Activated CD8-positive, alpha-beta memory T cell treated with anti-CD3 and anti-CD28 coated beads, Interleukin-2, amount 50 U/mL, for 48 hours (primary cell): Measurements from ENCODE around the gene ALAS1.
"Not testable (repeated sequence)": the region's sequence is repeated elsewhere in the genome, so short reads cannot be mapped to it uniquely, and the experiment has no call there.

Experiments used
- DNase-seq: peaks from one replicate; pipeline ENCODE4 v3.0.0-alpha.2; 2020

ALAS1 gene

DNA sequence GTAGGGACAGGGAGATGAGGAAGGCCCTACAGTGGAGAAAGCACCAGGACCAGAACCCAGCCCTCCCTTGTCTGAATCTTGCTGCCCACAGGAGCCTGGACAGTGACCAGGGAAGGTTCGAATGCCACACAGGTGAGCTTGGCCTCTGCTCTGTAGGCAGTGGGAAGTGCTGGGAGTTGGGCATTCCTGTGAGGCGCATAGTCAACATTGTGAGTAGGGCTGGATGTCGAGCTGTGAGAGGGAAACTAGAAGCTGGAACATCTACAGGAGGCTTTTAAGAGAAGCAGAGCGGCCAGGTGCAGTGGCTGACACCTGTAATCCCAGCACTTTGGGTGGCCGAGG, 20.3 kb upstream of the ALAS1 start:
- no peak for DNase-seq

DNA sequence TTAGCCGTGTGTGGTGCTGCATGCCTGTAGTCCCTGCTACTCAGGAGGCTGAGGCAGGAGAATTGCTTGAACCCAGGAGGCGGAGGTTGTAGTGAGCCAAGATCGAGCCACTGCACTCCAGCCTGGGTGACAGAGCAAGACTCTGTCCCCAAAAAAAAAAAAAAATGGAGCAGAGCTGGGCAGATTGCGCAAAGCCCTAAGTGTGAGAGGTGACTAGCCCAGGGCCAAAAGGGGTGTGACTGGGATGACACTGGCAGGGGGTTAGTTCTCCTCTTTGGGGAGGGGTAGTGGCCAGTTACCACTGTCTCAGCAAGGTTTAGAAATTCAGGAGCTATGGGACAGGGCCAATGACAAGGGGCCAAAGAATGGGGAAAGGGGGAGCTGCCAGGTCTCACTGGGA, 19.8 kb upstream of the ALAS1 start:
- DNase-seq, result not testable (repeated sequence)

GRCh38 chr3:52178537-52178936, 19.4 kb upstream of the ALAS1 start:
- DNase-seq, result no peak

DNA sequence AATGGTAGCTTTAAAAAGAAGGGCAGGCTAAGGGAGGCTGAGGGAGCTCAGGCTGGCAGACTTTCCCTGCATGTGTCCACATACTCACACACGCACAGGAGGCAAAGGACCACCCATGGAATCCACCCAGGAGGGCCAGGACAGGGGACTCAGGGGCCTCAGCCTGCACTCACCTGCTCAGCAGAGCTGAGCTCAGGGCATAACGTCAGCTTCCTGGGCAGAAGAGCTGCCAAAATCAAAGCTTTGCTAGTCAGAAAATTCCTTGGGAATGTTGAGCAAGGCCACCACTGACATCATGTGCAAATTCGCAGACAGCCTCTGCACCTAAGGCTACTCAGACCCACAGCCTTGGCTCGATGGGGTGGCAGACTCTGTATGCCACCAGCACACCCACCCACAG, 16.4 kb upstream of the ALAS1 start:
- no peak for DNase-seq

GRCh38 chr3:52182196-52182595, 15.8 kb upstream of the ALAS1 start:
- DNase-seq, result no peak

GRCh38 chr3:52182691-52183090, 15.3 kb upstream of the ALAS1 start:
- no peak for DNase-seq

DNA sequence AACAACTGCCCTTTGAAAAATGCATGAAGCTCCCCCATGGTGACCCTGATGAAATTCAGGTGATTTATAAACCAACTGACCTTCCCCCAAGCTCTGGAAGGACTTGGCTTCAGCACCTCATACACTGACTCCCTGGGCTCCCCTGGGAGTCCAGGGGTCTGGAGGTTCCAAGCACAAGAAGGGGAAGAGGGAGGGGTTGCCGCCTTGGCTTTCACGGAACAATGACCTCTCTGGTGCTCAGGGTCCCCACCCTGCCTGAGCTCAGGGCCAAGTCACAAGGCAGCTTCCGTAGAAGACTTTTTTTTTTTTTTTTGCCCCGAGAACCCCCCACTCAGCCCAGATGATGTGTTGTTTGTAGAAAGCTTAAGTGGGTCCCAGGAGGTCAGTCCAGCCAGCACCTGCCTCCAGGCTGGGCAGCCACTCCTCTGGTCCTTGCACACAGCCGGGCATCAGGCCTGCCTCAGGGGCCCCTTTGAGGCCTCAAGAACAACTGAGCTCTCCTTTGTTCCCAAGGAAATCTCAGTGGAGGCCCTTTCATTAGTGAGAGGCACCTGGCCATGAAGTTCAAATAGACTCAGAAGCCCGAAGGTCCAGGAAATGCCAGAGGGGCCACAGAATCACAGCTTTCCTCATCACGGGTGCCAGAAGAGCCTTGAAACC, 14.0 kb upstream of the ALAS1 start:
- no peak for DNase-seq

DNA sequence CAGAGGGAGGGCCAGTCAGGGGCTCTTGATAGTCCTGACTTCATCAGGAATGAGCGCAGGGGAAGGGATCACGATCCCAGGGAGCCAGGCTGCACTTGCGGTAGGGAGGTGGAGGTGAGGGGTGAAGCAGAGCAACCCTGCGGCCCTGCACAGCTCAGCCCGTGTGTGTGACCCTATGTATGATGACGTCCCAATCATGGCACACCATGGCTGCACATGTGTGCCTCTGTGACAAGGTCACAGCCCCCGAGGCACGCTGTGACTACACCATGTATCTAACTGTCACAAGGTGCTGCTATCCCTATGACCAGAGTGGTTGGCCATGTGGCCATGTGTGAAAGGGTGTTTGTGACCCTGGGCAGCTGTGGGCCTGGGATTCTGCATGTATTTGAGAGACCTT, 13.3 kb upstream of the ALAS1 start:
- DNase-seq, result no peak

GRCh38 chr3:52185311-52185710, 12.6 kb upstream of the ALAS1 start:
- no peak for DNase-seq

DNA sequence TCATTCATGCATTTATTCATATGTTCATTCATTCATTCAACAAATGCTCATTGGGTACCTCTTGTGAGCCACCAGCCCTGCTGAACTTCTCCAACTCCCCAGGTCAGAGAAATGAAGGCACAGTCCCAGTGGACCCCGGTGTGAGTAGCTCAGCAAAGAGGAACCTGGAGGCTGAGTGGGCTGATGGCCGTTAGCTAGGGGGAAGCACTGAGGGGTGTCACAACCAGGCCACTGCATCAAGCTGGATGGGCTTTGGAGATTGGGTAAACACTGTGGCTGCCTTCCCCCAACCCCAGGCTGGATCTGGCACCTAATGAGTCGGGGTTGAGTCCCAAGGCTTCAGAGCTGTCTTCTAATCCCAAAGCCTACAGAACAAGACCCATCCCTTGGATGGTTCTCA, 12.1 kb upstream of the ALAS1 start:
- DNase-seq, result no peak

GRCh38 chr3:52186729-52187128, 11.2 kb upstream of the ALAS1 start:
- no peak for DNase-seq

DNA sequence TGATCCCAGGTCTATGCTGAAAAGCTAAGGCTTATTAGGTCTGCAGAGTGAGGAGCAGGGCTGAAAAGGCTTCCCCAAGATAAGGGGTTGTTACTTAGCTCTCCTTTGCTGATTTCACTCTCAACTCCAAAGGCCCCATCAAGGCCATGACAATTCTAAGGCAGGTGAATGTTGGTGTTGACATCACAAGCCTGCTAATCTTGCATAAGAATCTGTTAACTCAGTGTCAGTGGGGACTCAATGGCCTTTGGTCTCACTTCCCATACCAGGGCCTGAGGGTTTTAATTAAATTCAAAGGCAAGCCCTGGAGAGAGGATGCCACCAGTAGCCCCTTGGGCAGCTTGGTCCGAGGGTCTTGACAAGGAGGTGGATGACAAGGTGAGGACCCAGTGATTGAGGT, 9.4 kb upstream of the ALAS1 start:
- no peak for DNase-seq

DNA sequence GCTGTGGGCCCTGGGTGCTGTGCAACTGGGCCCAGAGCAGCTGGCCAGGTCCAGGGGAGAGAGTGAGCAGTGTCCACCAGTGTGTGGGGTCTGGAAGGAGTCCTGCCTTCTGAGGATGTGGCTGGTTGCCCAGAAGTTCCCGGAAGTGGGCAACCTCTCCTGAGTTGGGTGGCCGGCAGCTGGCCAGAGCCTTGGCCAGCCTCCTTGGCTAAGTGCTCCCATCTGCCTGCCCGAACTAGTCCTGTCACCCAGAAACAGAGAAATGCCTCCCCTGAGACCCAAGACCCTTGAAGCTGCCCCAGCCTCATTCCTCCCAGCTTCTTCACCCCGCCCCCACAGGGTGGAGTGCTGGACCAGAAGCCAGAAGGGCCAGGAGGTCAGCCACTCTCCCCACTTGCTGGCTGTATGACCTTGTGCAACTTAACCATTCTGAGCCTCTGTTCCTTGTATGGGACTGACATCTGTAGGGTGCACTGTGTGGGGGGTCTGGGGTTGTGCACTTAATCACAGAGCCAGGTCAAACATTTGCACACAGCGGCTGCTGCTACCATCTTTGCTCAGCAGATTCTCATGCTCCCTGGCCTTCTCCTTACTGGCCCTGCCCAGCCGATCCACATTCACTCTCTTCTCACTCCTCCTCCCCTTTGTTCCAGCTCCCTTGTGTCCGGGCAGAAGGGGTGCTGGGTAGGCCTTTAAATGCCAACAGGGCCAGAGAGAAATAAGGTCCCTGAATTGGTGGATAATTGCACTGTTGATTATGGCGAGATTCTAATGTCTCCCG, 7.5 kb upstream of the ALAS1 start:
- no peak for DNase-seq

DNA sequence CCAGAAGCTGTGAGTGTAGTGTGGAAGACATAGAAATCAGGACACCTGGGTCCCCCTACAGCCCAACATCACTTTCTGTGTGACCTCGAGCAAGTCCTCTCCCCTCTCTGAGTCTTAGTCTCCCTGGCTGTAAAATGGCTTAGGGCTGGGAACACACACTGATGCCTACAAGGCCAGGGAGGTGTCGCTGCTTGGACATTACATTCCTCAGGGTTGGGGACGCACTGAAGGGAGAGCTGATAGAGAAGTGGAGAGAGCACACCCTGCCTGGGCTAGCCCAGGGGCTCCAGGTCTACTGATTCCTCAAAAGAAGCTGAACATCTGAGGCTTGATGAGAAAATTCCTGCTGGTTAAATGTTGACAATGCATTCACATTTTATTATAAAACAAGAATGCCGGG, 6.3 kb upstream of the ALAS1 start:
- DNase-seq, result no peak

DNA sequence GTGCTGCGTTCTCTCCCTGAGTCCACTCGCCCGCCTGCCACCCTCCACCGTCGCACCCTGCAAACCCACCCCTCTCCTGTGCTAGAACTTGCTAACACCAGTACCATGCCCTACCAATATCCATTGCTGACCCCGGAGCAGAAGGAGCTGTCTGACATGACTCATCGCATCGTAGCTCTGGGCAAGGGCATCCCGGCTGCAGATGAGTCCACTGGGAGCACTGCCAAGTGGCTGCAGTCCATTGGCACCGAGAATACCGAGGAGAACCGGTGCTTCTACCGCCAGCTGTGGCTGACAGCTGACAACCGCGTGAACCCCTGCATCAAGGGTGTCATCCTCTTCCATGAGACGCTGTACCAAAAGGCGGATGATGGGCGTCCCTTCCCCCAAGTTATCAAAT, 4.9 kb upstream of the ALAS1 start:
- DNase-seq, result no peak

DNA sequence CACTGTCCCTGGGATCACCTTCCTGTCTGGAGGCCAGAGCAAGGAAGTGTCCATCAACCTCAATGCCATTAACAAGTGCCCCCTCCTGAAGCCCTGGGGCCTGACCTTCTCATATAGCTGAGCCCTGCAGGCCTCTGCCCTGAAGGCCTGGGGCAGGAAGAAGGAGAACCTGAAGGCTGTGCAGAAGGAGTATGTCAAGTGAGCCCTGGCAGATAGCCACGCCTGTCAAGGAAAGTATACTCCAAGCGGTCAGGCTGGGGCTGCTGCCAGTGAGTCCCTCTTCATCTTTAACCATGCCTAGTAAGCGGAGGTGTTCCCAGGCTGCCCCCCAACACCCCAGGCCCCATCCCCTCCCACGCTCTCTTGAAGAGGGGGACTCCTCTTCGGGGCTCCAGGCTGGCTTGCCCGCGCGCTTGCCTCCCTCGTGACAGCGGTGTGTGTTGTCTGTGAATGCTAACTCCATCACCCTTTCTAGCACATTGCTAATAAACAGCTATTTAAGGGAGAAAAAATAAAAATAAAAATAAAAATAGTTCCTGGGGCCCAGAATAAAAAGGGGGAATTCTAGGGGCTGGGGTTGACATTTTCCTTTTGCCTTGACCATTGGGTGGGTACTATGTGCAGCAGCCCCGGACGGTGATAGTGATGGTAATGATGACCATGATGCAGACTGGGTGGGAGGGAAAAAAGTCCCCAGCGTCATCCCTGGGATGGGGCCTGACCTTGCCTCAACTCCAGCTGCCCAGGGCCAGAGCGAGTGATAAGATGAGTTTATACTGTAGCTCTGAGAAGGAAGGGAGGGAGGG, 3.3 kb upstream of the ALAS1 start:
- no peak for DNase-seq

- no peak for DNase-seq
Observed at GRCh38 chr3:52195291-52195597, 2.7 kb upstream of the ALAS1 start.

DNA sequence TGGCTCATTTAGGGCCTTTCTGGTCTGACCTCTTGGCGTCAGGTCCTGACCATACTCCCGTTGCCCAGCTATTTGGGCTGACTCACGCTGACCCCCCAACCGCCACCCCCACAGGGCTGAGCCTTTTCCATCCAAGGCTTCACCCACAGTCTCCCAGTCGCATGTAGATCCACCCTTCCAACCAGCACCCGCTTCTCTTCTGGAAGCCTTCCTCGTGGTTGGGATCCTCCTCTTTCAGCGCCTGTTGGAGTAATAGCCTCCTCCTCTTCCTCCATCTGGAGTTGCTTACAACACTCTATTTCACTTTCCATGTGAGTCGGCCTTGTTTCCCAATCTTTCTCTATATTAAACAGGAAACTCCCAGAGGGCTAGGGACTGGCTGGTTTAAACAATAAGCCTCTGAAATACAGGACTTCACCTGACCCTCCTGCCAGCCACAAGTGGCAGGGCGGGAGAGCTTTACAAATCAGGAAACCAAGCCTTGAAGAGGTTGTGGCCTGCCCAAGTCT, 2.1 kb upstream of the ALAS1 start:
- no peak for DNase-seq

DNA sequence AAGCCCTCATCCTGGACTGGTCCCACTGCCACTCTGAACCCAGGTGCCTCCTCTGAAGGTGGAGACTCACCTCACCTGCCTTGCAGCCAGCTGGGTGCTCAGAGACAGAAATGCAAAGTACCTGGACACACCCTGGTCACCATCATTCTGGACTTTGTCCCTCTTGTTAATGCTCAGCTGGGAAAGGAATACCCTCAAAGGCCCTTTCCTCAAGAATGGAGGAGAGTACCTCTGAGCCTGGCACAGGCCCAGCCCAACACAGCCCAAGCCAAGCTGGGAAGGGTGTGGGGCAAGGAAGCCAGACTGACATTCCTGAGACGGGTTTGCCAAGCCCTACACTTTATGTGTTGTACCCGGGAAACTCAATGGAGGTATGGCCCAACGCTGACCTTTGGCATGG, 983 bp upstream of the ALAS1 start:
- DNase-seq, result no peak

- no peak for DNase-seq
Observed at GRCh38 chr3:52197499-52197841, 490 bp upstream of the ALAS1 start.

DNA sequence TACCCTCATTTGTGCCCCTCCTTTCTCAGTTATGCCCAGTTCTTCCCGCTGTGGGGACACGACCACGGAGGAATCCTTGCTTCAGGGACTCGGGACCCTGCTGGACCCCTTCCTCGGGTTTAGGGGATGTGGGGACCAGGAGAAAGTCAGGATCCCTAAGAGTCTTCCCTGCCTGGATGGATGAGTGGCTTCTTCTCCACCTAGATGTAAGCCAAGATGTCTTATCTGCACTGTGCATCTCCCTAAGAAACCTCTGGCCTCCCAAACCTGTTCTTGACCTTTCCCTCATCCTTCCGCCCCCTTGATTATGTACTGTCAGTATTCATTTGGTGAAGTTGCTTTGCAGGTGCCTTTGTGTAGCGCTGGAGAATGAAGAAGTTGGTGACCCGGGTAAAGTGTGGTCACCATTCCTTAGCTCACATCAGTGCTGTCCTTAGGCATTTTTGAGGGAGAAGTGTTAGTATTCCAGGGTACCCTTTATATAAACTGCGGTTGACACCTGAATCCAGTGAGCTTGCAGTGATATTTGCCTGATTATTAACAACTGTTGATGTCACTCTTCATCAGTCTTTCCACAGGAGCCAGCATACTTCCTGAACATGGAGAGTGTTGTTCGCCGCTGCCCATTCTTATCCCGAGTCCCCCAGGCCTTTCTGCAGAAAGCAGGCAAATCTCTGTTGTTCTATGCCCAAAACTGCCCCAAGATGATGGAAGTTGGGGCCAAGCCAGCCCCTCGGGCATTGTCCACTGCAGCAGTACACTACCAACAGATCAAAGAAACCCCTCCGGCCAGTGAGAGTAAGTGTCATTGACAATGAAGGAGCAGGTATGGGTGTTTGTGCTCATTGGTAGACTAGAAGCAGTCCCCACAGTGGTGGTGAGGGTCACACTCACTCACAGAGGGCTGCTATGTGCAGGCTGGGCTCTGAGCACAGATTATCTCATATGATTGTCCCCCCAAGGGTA, 966 bp downstream of the ALAS1 start:
- no peak for DNase-seq

- DNase-seq, result no peak
Observed at GRCh38 chr3:52200981-52201679, 3.2 kb downstream of the ALAS1 start.
